Lung (tissue), 12 donors: ENCODE measurements around the gene TPP2. TPM values are rescaled to one million over a fixed set of nuclear protein-coding genes. Genes with fewer than 3 reads are reported as not detected.

Experiments used
- ATAC-seq: fragments of 200-7000 bp; cut with Tn5 transposase; one replicate; pipeline ENCODE4 v1.9.1; 2020; ENCODE audit warnings: moderate number of reproducible peaks; ENCODE audit not compliant: insufficient read depth, low FRiP score
- DNase-seq, 3 donors: peaks; one replicate each; pipeline ENCODE4 v3.0.0-alpha.2; 2013 to 2017
- H3K27ac ChIP-seq, 2 donors: one replicate each; pipeline ENCODE4 v1.5.1; 2013; ENCODE audit warnings: mild to moderate bottlenecking in 2 of 2, moderate library complexity in 2 of 2, control low read depth in 1 of 2, inconsistent platforms in 1 of 2, low read depth in 1 of 2, low read length in 1 of 2
- H3K27me3 ChIP-seq, 3 donors: one replicate each; pipeline ENCODE4 v1.5.1; 2013; ENCODE audit warnings: low read length in 2 of 3; ENCODE audit not compliant: control insufficient read depth in 3 of 3, insufficient read depth in 3 of 3
- H3K36me3 ChIP-seq, 4 donors: one replicate each; pipeline ENCODE4 v1.5.1; 2013; ENCODE audit warnings: low read length in 4 of 4, mild to moderate bottlenecking in 1 of 4, moderate library complexity in 1 of 4; ENCODE audit not compliant: control insufficient read depth in 4 of 4, insufficient read depth in 4 of 4
- H3K4me1 ChIP-seq, 5 donors: one replicate each; pipeline ENCODE4 v1.5.1; 2013; ENCODE audit warnings: low read length in 5 of 5, mild to moderate bottlenecking in 2 of 5, moderate library complexity in 1 of 5; ENCODE audit not compliant: control insufficient read depth in 5 of 5, insufficient read depth in 5 of 5
- H3K4me3 ChIP-seq: one replicate; pipeline ENCODE4 v1.5.1; 2013; ENCODE audit warnings: mild to moderate bottlenecking, control low read depth, moderate library complexity
- H3K9ac ChIP-seq, 2 donors: one replicate each; pipeline ENCODE4 v1.5.1; 2013; ENCODE audit warnings: low read length in 2 of 2, control low read depth in 1 of 2; ENCODE audit not compliant: insufficient read depth in 1 of 2
- H3K9me3 ChIP-seq, 4 donors: one replicate each; pipeline ENCODE4 v1.5.1; 2013; ENCODE audit warnings: low read length in 3 of 4, mild to moderate bottlenecking in 1 of 4, moderate library complexity in 1 of 4; ENCODE audit not compliant: control insufficient read depth in 4 of 4, insufficient read depth in 3 of 4
- WGBS, 2 donors: extraction: QIAGEN DNeasy Blood & Tissue Kit; methylation state at CpG; one replicate each; pipeline ENCODE4 v1.1.7; 2013; 5-methylcytosine and 5-hydroxymethylcytosine counted together
- polyA plus RNA-seq, 2 donors: library from polyadenylated mRNA; stranded (reverse); fragments of 200-250 nt; gene quantifications; one replicate each; pipeline ENCODE4 v1.2.1, GENCODE V29; 2013
- total RNA-seq, 2 donors: library from RNA; depleted of rRNA in 1 of 2; stranded (reverse); fragments of >200 nt in 1 of 2; gene quantifications; one replicate each; pipeline ENCODE4 v1.2.1, GENCODE V29; 2014 to 2021
- TF ChIP-seq, protein P1 (sequence below): IDR thresholded peaks from 2 replicates; pipeline ENCODE4 v1.5.1; 2012; ENCODE audit warnings: mild to moderate bottlenecking; ENCODE audit errors: control extremely low read depth, extremely low read depth
- donor health status: control.
- donor health status: control.
- donor health status: Bipolar disorder and iron deficiency.
- donor health status: healthy.
- donor health status: DM: yes; HTN: yes; CAD: no.

TPP2 gene
- total and polyA plus RNA-seq, 4 donors: 19.9 to 78.8 (median 29.8) TPM

DNA sequence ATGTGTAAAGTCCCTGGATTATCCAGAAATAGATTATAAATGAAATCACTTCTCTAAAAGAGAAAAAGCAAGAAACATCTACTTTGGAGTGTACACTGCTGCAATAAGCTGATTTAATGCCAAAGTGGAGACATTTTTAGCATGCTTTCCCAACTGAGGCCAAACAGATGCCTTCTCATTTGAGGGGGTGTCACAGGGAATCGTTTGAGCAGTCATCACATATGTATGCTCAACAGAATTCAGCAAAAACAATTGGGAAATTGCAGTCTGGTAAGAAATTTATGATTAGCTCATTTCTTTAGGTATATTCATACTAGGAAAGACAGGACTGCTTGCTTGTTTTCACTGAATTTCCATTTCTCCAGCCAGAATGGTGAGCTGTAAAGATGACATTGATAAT lies 27.3 kb upstream of the TPP2 start:
- TF ChIP-seq, protein P1, sequence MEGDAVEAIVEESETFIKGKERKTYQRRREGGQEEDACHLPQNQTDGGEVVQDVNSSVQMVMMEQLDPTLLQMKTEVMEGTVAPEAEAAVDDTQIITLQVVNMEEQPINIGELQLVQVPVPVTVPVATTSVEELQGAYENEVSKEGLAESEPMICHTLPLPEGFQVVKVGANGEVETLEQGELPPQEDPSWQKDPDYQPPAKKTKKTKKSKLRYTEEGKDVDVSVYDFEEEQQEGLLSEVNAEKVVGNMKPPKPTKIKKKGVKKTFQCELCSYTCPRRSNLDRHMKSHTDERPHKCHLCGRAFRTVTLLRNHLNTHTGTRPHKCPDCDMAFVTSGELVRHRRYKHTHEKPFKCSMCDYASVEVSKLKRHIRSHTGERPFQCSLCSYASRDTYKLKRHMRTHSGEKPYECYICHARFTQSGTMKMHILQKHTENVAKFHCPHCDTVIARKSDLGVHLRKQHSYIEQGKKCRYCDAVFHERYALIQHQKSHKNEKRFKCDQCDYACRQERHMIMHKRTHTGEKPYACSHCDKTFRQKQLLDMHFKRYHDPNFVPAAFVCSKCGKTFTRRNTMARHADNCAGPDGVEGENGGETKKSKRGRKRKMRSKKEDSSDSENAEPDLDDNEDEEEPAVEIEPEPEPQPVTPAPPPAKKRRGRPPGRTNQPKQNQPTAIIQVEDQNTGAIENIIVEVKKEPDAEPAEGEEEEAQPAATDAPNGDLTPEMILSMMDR: no peak
- H3K36me3 ChIP-seq: no peaks in the 10 kb centered on the region
- peaks cover 0 to 10% (median 0%) of the 10 kb centered on the region in 3 donors for H3K27me3 ChIP-seq
- 52 to 68% methylated on average over 1 of the region's 1 CpG for WGBS, 2 donors
- H3K4me1 ChIP-seq: no peaks in the 10 kb centered on the region
- DNase-seq: no peak
- ATAC-seq: no peak
- no peak overlapping the region for H3K4me3 ChIP-seq
- H3K9ac ChIP-seq: no peak overlapping the region
- no peak overlapping the region for H3K27ac ChIP-seq
- H3K9me3 ChIP-seq: no peaks in the 10 kb centered on the region

DNA sequence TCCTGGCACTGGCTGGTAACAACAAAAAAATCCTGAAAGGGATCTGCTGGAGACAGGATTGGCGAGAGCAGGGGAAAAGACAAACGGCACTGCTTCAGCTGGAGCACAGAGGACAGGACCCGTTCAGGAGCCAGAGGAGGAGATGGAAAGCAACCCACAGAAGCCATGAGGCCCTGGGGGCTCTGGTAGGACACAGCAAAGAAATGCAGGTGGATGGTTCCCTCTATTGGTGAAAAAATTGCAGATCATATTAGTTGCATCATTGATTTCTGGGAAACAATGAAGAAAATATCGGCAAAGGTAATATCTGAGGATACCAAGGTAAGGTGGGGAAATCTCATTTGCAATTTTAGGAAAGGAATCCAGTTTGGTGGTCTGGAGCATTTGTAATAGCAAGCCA lies 25.7 kb upstream of the TPP2 start:
- DNase-seq (no peak), ATAC-seq (no peak)
- Histone ChIP-seq H3K27me3 (peaks cover 0 to 10% (median 0%) of the 10 kb centered on the region in 3 donors), H3K36me3 (no peaks in the 10 kb centered on the region), H3K9me3 (no peaks in the 10 kb centered on the region), H3K4me1 (no peaks in the 10 kb centered on the region), H3K4me3 (no peak overlapping the region), H3K27ac (no peak overlapping the region), H3K9ac (no peak overlapping the region)
- WGBS, 2 donors: 67 to 73% methylated on average over 4 of the region's 4 CpGs
- TF ChIP-seq, protein P1: no peak

DNA sequence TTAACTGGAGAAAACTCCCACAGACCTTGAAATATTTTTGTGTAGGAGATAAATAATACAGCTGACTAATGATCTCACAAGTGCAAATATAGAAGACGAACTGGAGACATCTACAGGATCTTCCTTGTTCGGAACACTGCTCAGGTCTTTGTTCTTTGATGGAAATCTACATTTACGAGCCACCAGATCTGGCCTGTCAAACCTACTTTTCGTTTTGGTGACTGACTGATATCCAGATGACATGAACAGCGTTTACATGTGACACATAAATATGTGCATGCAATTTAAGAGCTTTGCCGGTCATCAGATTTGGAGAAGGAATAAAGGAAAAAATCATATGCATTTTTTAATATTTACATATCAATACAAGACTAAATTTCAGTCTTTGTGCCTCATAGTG lies 24.5 kb upstream of the TPP2 start:
- DNase-seq (no peak), ATAC-seq (no peak)
- WGBS, 2 donors: 68 to 83% methylated on average over 6 of the region's 6 CpGs
- TF ChIP-seq, protein P1: no peak
- H3K9ac ChIP-seq: no peak overlapping the region
- no peaks in the 10 kb centered on the region for H3K4me1 ChIP-seq
- peaks cover 0 to 10% (median 0%) of the 10 kb centered on the region in 3 donors for H3K27me3 ChIP-seq
- no peak overlapping the region for H3K4me3 ChIP-seq
- no peaks in the 10 kb centered on the region for H3K36me3 ChIP-seq
- no peaks in the 10 kb centered on the region for H3K9me3 ChIP-seq
- H3K27ac ChIP-seq: no peak overlapping the region

DNA sequence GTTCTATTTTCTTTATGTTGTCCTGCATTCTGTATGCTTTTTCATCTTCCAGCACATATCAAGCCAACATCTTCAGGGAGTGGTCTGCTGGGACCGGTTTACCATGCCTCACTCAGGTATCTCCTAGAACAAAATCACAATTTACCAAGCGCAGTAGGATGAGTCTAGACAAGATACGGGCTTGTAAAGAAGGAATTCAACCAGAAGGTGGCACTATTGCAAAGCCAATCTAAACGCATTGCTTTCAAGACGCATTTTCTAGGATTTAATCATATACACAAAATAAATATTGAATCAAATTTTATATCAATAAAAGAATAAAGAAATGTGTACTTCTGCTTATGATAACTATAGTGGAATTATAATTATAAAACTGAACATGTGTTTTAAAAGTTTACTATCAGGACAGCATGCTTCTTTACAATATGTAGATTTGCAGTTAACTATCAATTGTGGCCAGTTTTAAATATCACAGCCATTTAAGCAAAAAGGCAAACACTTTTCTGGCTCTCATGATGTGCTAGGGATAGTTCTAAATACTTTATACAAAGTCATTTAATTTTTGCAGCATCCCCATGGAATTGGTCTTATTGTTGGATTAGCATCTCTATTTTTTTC lies 16.1 kb upstream of the TPP2 start:
- H3K4me1 ChIP-seq: no peaks in the 10 kb centered on the region
- DNase-seq: peak in 2 of 3 donors; percentile 73 to 85
- no peak overlapping the region for H3K9ac ChIP-seq
- ATAC-seq: peak; percentile 53
- TF ChIP-seq, protein P1: peak; percentile 78
- H3K27ac ChIP-seq: no peak overlapping the region
- no peak overlapping the region for H3K4me3 ChIP-seq
- H3K9me3 ChIP-seq: no peaks in the 10 kb centered on the region
- H3K27me3 ChIP-seq: peaks cover 0 to 9% (median 0%) of the 10 kb centered on the region in 3 donors
- 1 to 6% methylated on average over 5 of the region's 5 CpGs for WGBS, 2 donors
- H3K36me3 ChIP-seq: no peaks in the 10 kb centered on the region
